K562 (cell line): Measurements from ENCODE around the gene ACAD10. TPM values are rescaled to one million over a fixed set of nuclear protein-coding genes. Genes with fewer than 3 reads are reported as not detected.

Source experiments
- ATF4 ChIP-seq: fragments of 450-650 bp; formaldehyde crosslinking; IDR thresholded peaks from 2 replicates; pipeline ENCODE4 v1.4.0; 2022; ENCODE audit warnings: mild to moderate bottlenecking, moderate library complexity
- ERF ChIP-seq: fragments of 450-650 bp; formaldehyde crosslinking; IDR thresholded peaks from 2 replicates; pipeline ENCODE4 v1.4.0; 2020; ENCODE audit warnings: mild to moderate bottlenecking, mixed read lengths
- HDAC8 ChIP-seq: fragments of 450-650 bp; IDR thresholded peaks from 2 replicates; pipeline ENCODE4 v1.6.1; 2016; ENCODE audit warnings: mild to moderate bottlenecking, missing genetic modification characterization, moderate library complexity, missing compliant biosample characterization
- HMGN3 ChIP-seq: IDR thresholded peaks from 2 replicates; pipeline ENCODE4 v1.6.1; 2011; ENCODE audit warnings: borderline replicate concordance, low read depth, mild to moderate bottlenecking, mixed read lengths, low read length; ENCODE audit not compliant: insufficient read length; ENCODE audit errors: extremely low read depth
- NCOA4 ChIP-seq: fragments of 450-650 bp; IDR thresholded peaks from 2 replicates; pipeline ENCODE4 v1.6.1; 2018; ENCODE audit warnings: mild to moderate bottlenecking; ENCODE audit not compliant: partially characterized antibody
- NONO ChIP-seq, 2 experiments: fragments of 200-400 bp in 1 of 2; fragments of 450-650 bp in 1 of 2; formaldehyde crosslinking in 1 of 2; IDR thresholded peaks; 2 replicates each; pipeline ENCODE4 v1.6.1; 2017; ENCODE audit warnings: low read depth in 2 of 2, mild to moderate bottlenecking in 2 of 2, moderate library complexity in 2 of 2, low read length in 1 of 2
- RBM22 ChIP-seq: fragments of 200-400 bp; formaldehyde crosslinking; IDR thresholded peaks from 2 replicates; pipeline ENCODE4 v1.6.1; 2018; ENCODE audit warnings: low read length, low read depth; ENCODE audit not compliant: poor library complexity, severe bottlenecking
- TRIM24 ChIP-seq, 2 experiments: fragments of 450-650 bp; IDR thresholded peaks; 2 replicates each; pipeline ENCODE4 v1.6.1; 2016
- ZBTB5 ChIP-seq: fragments of 450-650 bp; IDR thresholded peaks from 2 replicates; pipeline ENCODE4 v1.6.1; 2017; ENCODE audit warnings: antibody characterized with exemption
- ZKSCAN1 ChIP-seq: fragments of 150-350 bp; IDR thresholded peaks from 2 replicates; pipeline ENCODE4 v1.6.1; 2016; ENCODE audit warnings: low read depth, low read length
- ZNF146 ChIP-seq: IDR thresholded peaks from one replicate; pipeline ENCODE4 v1.6.1; 2018; ENCODE audit warnings: missing compliant biosample characterization; ENCODE audit not compliant: unreplicated experiment
- polyA plus RNA-seq, 8 experiments: library from polyadenylated mRNA; depleted of rRNA in 4 of 8; stranded (reverse) in 5 of 8; unstranded in 3 of 8; fragments of >200 nt; fragmentation: Nextera tagmentation in 2 of 8; fragmentation: Illumina TruSeq in 1 of 8; extraction: Ambion mirVana in 2 of 8; extraction: Trizol in 1 of 8; gene quantifications; 2 replicates each; pipeline versions ENCODE4 v1.2.1 to v1.2.3, GENCODE V29; 2011 to 2014; ENCODE audit warnings: inconsistent platforms in 1 of 8, missing spikeins in 1 of 8
- total RNA-seq, 7 experiments: library from RNA; depleted of rRNA in 6 of 7; stranded (reverse); fragments of >200 nt in 6 of 7; fragmentation: Illumina TruSeq in 2 of 7; extraction: Trizol in 2 of 7; gene quantifications; 2 replicates each; pipeline versions ENCODE4 v1.2.1 to v1.2.3, GENCODE V29; 2011 to 2021; ENCODE audit warnings: low replicate concordance in 1 of 7
- TF ChIP-seq, protein P1 (sequence below): fragments of 450-650 bp; IDR thresholded peaks from 2 replicates; pipeline ENCODE4 v1.6.1; 2018; ENCODE audit not compliant: partially characterized antibody
- TF ChIP-seq, protein P2 (sequence below): fragments of 450-650 bp; IDR thresholded peaks from 2 replicates; pipeline ENCODE4 v1.6.1; 2017; ENCODE audit warnings: antibody characterized with exemption, mild to moderate bottlenecking

Gene ACAD10
- total and polyA plus RNA-seq, 9 of the 15 experiments (the other 6 are each of a cell fraction or from before 2014, with no cell fraction given) = 2.3 to 19.2 (median 12.0) TPM

DNA sequence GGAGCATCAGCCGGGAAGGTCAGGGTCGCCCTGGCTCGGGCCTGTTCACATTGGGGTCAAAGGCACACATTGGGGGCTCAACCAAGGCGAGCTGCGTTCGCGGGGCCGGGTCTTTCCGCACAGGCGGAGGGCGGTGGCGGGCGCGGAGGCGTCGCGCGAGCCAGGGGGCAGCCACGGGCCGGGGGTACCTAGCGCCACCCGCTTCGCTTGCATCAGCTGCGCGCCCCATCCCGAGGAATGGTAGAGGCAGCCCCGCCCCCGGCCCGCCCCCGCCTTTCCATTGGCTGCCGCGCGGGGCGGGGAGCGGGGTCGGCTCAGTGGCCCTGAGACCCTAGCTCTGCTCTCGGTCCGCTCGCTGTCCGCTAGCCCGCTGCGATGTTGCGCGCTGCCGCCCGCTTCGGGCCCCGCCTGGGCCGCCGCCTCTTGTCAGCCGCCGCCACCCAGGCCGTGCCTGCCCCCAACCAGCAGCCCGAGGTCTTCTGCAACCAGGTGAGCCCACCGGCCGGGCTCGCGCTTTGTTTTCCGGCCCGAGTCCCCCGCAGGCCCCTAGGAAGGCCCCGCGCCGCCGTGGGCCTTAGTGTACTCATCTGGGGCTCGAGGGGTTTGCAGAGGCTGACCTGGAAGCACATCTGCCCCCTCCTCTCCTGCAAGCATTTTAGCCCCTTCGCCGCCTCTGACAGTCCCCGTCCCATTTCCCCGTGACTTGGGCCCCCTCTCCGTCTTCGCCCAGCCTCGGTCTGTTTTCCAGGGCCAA, 80.9 kb downstream of the ACAD10 start, which contains the start of gene ALDH2 (continued):
- TF ChIP-seq, protein P1, sequence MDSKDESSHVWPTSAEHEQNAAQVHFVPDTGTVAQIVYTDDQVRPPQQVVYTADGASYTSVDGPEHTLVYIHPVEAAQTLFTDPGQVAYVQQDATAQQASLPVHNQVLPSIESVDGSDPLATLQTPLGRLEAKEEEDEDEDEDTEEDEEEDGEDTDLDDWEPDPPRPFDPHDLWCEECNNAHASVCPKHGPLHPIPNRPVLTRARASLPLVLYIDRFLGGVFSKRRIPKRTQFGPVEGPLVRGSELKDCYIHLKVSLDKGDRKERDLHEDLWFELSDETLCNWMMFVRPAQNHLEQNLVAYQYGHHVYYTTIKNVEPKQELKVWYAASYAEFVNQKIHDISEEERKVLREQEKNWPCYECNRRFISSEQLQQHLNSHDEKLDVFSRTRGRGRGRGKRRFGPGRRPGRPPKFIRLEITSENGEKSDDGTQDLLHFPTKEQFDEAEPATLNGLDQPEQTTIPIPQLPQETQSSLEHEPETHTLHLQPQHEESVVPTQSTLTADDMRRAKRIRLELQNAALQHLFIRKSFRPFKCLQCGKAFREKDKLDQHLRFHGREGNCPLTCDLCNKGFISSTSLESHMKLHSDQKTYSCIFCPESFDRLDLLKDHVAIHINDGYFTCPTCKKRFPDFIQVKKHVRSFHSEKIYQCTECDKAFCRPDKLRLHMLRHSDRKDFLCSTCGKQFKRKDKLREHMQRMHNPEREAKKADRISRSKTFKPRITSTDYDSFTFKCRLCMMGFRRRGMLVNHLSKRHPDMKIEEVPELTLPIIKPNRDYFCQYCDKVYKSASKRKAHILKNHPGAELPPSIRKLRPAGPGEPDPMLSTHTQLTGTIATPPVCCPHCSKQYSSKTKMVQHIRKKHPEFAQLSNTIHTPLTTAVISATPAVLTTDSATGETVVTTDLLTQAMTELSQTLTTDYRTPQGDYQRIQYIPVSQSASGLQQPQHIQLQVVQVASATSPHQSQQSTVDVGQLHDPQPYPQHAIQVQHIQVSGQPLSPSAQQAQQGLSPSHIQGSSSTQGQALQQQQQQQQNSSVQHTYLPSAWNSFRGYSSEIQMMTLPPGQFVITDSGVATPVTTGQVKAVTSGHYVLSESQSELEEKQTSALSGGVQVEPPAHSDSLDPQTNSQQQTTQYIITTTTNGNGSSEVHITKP = peak; percentile 92
- TF ChIP-seq NONO (IDR thresholded peaks at IDR 0.05; ENCODE audit: low read depth in 2 of 2, low read length in 1 of 2) (peak in 1 of 2 experiments; percentile 49; a peak in 2 of 4 replicates), ZNF146 (CRISPR knock-in tag) (no peak), ZKSCAN1 (peak; percentile 20; the same call in 1 of the 2 replicates), ERF (CRISPR knock-in tag) (0 out of 2 replicates have a peak, but pooled peaks have one; percentile 6), RBM22 (no peak), HDAC8 (tag) (no peak), ZBTB5 (0 out of 2 replicates have a peak, but pooled peaks have one; percentile 53), HMGN3 (peak; percentile 82), TRIM24 (IDR thresholded peaks at IDR 0.05) (0 out of 4 replicates have a peak, but pooled peaks of 1 of the 2 experiments have one; percentile 7), ATF4 (CRISPR knock-in tag) (peak; percentile 94), NCOA4 (no peak)
- TF ChIP-seq, protein P2, sequence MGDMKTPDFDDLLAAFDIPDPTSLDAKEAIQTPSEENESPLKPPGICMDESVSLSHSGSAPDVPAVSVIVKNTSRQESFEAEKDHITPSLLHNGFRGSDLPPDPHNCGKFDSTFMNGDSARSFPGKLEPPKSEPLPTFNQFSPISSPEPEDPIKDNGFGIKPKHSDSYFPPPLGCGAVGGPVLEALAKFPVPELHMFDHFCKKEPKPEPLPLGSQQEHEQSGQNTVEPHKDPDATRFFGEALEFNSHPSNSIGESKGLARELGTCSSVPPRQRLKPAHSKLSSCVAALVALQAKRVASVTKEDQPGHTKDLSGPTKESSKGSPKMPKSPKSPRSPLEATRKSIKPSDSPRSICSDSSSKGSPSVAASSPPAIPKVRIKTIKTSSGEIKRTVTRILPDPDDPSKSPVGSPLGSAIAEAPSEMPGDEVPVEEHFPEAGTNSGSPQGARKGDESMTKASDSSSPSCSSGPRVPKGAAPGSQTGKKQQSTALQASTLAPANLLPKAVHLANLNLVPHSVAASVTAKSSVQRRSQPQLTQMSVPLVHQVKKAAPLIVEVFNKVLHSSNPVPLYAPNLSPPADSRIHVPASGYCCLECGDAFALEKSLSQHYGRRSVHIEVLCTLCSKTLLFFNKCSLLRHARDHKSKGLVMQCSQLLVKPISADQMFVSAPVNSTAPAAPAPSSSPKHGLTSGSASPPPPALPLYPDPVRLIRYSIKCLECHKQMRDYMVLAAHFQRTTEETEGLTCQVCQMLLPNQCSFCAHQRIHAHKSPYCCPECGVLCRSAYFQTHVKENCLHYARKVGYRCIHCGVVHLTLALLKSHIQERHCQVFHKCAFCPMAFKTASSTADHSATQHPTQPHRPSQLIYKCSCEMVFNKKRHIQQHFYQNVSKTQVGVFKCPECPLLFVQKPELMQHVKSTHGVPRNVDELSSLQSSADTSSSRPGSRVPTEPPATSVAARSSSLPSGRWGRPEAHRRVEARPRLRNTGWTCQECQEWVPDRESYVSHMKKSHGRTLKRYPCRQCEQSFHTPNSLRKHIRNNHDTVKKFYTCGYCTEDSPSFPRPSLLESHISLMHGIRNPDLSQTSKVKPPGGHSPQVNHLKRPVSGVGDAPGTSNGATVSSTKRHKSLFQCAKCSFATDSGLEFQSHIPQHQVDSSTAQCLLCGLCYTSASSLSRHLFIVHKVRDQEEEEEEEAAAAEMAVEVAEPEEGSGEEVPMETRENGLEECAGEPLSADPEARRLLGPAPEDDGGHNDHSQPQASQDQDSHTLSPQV = 0 out of 2 replicates have a peak, but pooled peaks have one; percentile 38
